H1 (cell line): ENCODE results near the gene ACAD11. TPM values are rescaled to one million over a fixed set of nuclear protein-coding genes. Genes with fewer than 3 reads are reported as not detected.

Source experiments
- CTCF ChIA-PET: fragments of 300-600 bp; sonication (Branson Sonifier 250); formaldehyde crosslinking; loops from one replicate; lab custom pipeline; 2021; ENCODE audit not compliant: partially characterized antibody; lab: Charles Lee
- POLR2A ChIA-PET: fragments of 300-600 bp; sonication (Branson Sonifier 250); formaldehyde crosslinking; loops from one replicate; lab custom pipeline; 2021; ENCODE audit warnings: inconsistent platforms; ENCODE audit not compliant: partially characterized antibody; lab: Charles Lee
- DNase-seq, 2 experiments: peaks; one replicate each; pipeline versions ENCODE4 v3.0.0 to v3.0.0-alpha.2; 2010 to 2022; ENCODE audit warnings: low spot score in 2 of 2, low read depth in 1 of 2, mixed read lengths in 1 of 2
- FAIRE-seq: peaks from 2 replicates; lab custom pipeline; 2011; peaks lifted over from hg19 to GRCh38; lab: Jason Lieb, UNC
- H2AFZ ChIP-seq: 2 replicates; pipeline ENCODE4 v1.8.1; 2012; ENCODE audit warnings: low read length, inconsistent platforms
- H2AK5ac ChIP-seq: 2 replicates; pipeline ENCODE4 v1.6.1; 2013; ENCODE audit warnings: low read depth, low read length
- H2BK120ac ChIP-seq: replicated peaks from 2 replicates; pipeline ENCODE3; 2013; ENCODE audit warnings: low read depth, low read length, inconsistent platforms
- H2BK12ac ChIP-seq: 2 replicates; pipeline ENCODE4 v1.6.1; 2013; ENCODE audit warnings: low read depth, low read length
- H2BK15ac ChIP-seq: 2 replicates; pipeline ENCODE4 v1.6.1; 2013; ENCODE audit warnings: low read length
- H2BK20ac ChIP-seq: 2 replicates; pipeline ENCODE4 v1.6.1; 2013; ENCODE audit warnings: low read length
- H2BK5ac ChIP-seq: 2 replicates; pipeline ENCODE4 v1.6.1; 2013; ENCODE audit warnings: low read depth, low read length
- H3K14ac ChIP-seq: 2 replicates; pipeline ENCODE4 v1.6.1; 2013; ENCODE audit warnings: inconsistent platforms; ENCODE audit not compliant: insufficient read length
- H3K18ac ChIP-seq: 2 replicates; pipeline ENCODE4 v1.6.1; 2013; ENCODE audit warnings: low read length; ENCODE audit errors: extremely low read depth
- H3K23ac ChIP-seq: 2 replicates; pipeline ENCODE4 v1.6.1; 2013; ENCODE audit warnings: inconsistent platforms; ENCODE audit not compliant: insufficient read length
- H3K23me2 ChIP-seq: 2 replicates; pipeline ENCODE4 v1.6.1; 2013; ENCODE audit warnings: low read depth, low read length
- H3K27ac ChIP-seq: 2 replicates; pipeline ENCODE4 v1.6.1; 2011; ENCODE audit warnings: low read depth, low read length, inconsistent platforms
- H3K27me3 ChIP-seq, 4 experiments: replicated peaks in 1 of 4; 1 replicate in 1 of 4; 2 replicates in 3 of 4; pipeline versions ENCODE4 v1.6.1 to v1.8.1; 2011 to 2013; ENCODE audit warnings: low read length in 3 of 4, mild to moderate bottlenecking in 3 of 4, inconsistent platforms in 2 of 4, mixed read lengths in 2 of 4, moderate library complexity in 1 of 4; ENCODE audit not compliant: control insufficient read depth in 3 of 4, insufficient read depth in 3 of 4; ENCODE audit errors: extremely low read depth in 1 of 4
- H3K36me3 ChIP-seq, 4 experiments: 2 replicates each; pipeline versions ENCODE4 v1.6.1 to v1.8.1; 2011 to 2013; ENCODE audit warnings: mild to moderate bottlenecking in 4 of 4, low read length in 3 of 4, moderate library complexity in 2 of 4, control low read depth in 1 of 4, inconsistent platforms in 1 of 4; ENCODE audit not compliant: insufficient read depth in 4 of 4, control insufficient read depth in 2 of 4
- H3K4ac ChIP-seq: replicated peaks from 2 replicates; pipeline ENCODE3; 2013; ENCODE audit warnings: low read length, low read depth, mixed read lengths, inconsistent platforms; ENCODE audit not compliant: insufficient read length
- H3K4me1 ChIP-seq, 4 experiments: replicated peaks in 1 of 4; 1 replicate in 1 of 4; 2 replicates in 3 of 4; pipeline versions ENCODE4 v1.6.1 to v1.8.1; 2011 to 2013; ENCODE audit warnings: low read length in 3 of 4, inconsistent platforms in 2 of 4, mixed read lengths in 1 of 4; ENCODE audit not compliant: insufficient read depth in 4 of 4, control insufficient read depth in 3 of 4
- H3K4me2 ChIP-seq, 2 experiments: 2 replicates each; pipeline versions ENCODE4 v1.6.1 to v1.8.1; 2011 to 2013; ENCODE audit warnings: low read depth in 2 of 2, low read length in 2 of 2, control low read depth in 1 of 2, inconsistent platforms in 1 of 2, mild to moderate bottlenecking in 1 of 2; ENCODE audit not compliant: insufficient read depth in 1 of 2
- H3K4me3 ChIP-seq, 4 experiments: fragments of 200-600, 300-600 bp in 1 of 4; sonication (generic), shearing (Covaris generic), sonication (Bioruptor Twin) in 1 of 4; 2 replicates each; pipeline versions ENCODE4 v1.5.1 to v1.8.1; 2011 to 2016; ENCODE audit warnings: low read length in 4 of 4, low read depth in 3 of 4, control low read depth in 2 of 4, inconsistent platforms in 2 of 4, mild to moderate bottlenecking in 2 of 4, mixed read lengths in 1 of 4, moderate library complexity in 1 of 4; ENCODE audit not compliant: insufficient read depth in 2 of 4; ENCODE audit errors: extremely low read depth in 1 of 4
- H3K56ac ChIP-seq: replicated peaks from 2 replicates; pipeline ENCODE3; 2013; ENCODE audit warnings: low read depth, mild to moderate bottlenecking, mixed read lengths, low read length, inconsistent platforms; ENCODE audit not compliant: insufficient read length
- H3K79me1 ChIP-seq: 2 replicates; pipeline ENCODE4 v1.6.1; 2013; ENCODE audit warnings: low read depth, low read length, control low read depth
- H3K79me2 ChIP-seq, 2 experiments: 2 replicates each; pipeline versions ENCODE4 v1.6.1 to v1.8.1; 2012 to 2013; ENCODE audit warnings: low read length in 2 of 2, mild to moderate bottlenecking in 2 of 2, inconsistent platforms in 1 of 2; ENCODE audit not compliant: insufficient read depth in 2 of 2, control insufficient read depth in 1 of 2
- H3K9ac ChIP-seq, 4 experiments: replicated peaks in 1 of 4; 1 replicate in 1 of 4; 2 replicates in 3 of 4; pipeline versions ENCODE4 v1.6.1 to v1.8.1; 2011 to 2013; ENCODE audit warnings: low read depth in 3 of 4, low read length in 3 of 4, control low read depth in 2 of 4, mild to moderate bottlenecking in 2 of 4, moderate library complexity in 2 of 4, inconsistent platforms in 1 of 4; ENCODE audit errors: extremely low read depth in 1 of 4
- H3K9me3 ChIP-seq, 2 experiments: 2 replicates each; pipeline versions ENCODE4 v1.6.1 to v1.8.1; 2012 to 2013; ENCODE audit warnings: mild to moderate bottlenecking in 2 of 2, moderate library complexity in 2 of 2, control low read depth in 1 of 2, inconsistent platforms in 1 of 2, low read depth in 1 of 2, low read length in 1 of 2, mixed read lengths in 1 of 2; ENCODE audit not compliant: insufficient read depth in 2 of 2
- H4K20me1 ChIP-seq, 2 experiments: replicated peaks in 1 of 2; 2 replicates each; pipeline versions ENCODE3 to v1.8.1; 2011 to 2013; ENCODE audit warnings: inconsistent platforms in 2 of 2, low read length in 2 of 2, mild to moderate bottlenecking in 1 of 2; ENCODE audit not compliant: insufficient read depth in 2 of 2, control insufficient read depth in 1 of 2
- H4K5ac ChIP-seq: 2 replicates; pipeline ENCODE4 v1.6.1; 2013; ENCODE audit warnings: low read length, low read depth, mixed read lengths, inconsistent platforms; ENCODE audit not compliant: insufficient read length
- H4K8ac ChIP-seq: 2 replicates; pipeline ENCODE4 v1.8.0; 2013; ENCODE audit warnings: mild to moderate bottlenecking, moderate library complexity, low read length, inconsistent platforms; ENCODE audit not compliant: insufficient read depth; ENCODE audit errors: extremely low read depth
- H4K91ac ChIP-seq: replicated peaks from 2 replicates; pipeline ENCODE3; 2013; ENCODE audit warnings: low read length, mixed read lengths, inconsistent platforms; ENCODE audit not compliant: insufficient read length
- CBX5 ChIP-seq: fragments of 300-800, 300-1000 bp; sonication (generic); IDR thresholded peaks from 2 replicates; pipeline ENCODE4 v1.7.1; 2016; ENCODE audit warnings: antibody characterized with exemption, low read length, low read depth
- CHD1 ChIP-seq: IDR thresholded peaks from 2 replicates; pipeline ENCODE4 v1.6.1; 2012; ENCODE audit warnings: low read depth, low read length, improper control_type of control experiment
- EGR1 ChIP-seq: IDR thresholded peaks from 2 replicates; pipeline ENCODE4 v1.6.1; 2011; ENCODE audit warnings: low read depth, low read length, borderline replicate concordance
- EZH2 ChIP-seq: fragments of 200-600 bp; sonication (generic); IDR thresholded peaks from 2 replicates; pipeline ENCODE4 v1.7.1; 2012; ENCODE audit warnings: low read depth, mild to moderate bottlenecking, moderate library complexity, low read length, inconsistent platforms; ENCODE audit not compliant: severe bottlenecking
- FOSL1 ChIP-seq: IDR thresholded peaks from 2 replicates; pipeline ENCODE4 v1.6.1; 2011; ENCODE audit warnings: mild to moderate bottlenecking, low read depth, low read length, moderate library complexity; ENCODE audit not compliant: insufficient read depth
- GABPA ChIP-seq: IDR thresholded peaks from 2 replicates; pipeline ENCODE4 v1.6.1; 2011; ENCODE audit warnings: mild to moderate bottlenecking, low read length, moderate library complexity, borderline replicate concordance; ENCODE audit not compliant: insufficient read depth
- GTF2F1 ChIP-seq: IDR thresholded peaks from 2 replicates; pipeline ENCODE4 v1.6.1; 2012; ENCODE audit warnings: low read depth, low read length, improper control_type of control experiment, borderline replicate concordance
- JUN ChIP-seq: IDR thresholded peaks from 2 replicates; pipeline ENCODE4 v1.6.1; 2011; ENCODE audit warnings: low read depth, mild to moderate bottlenecking, improper control_type of control experiment, low read length
- MAFK ChIP-seq: IDR thresholded peaks from 2 replicates; pipeline ENCODE4 v1.6.1; 2012; ENCODE audit warnings: low read depth, mild to moderate bottlenecking, improper control_type of control experiment, low read length
- POLR2A ChIP-seq, 2 experiments: IDR thresholded peaks; 1 replicate in 1 of 2; 2 replicates in 1 of 2; pipeline ENCODE4 v1.6.1; 2011; ENCODE audit warnings: low read depth in 2 of 2, low read length in 2 of 2, mild to moderate bottlenecking in 2 of 2; ENCODE audit errors: control extremely low read depth in 1 of 2
- RFX5 ChIP-seq: IDR thresholded peaks from 2 replicates; pipeline ENCODE4 v1.6.1; 2011; ENCODE audit warnings: low read depth, low read length, improper control_type of control experiment, borderline replicate concordance
- RNF2 ChIP-seq: fragments of 200-900, 300-1000 bp; sonication (generic); IDR thresholded peaks from 2 replicates; pipeline ENCODE4 v1.7.1; 2016; ENCODE audit warnings: borderline replicate concordance, low read depth, mild to moderate bottlenecking, antibody characterized with exemption, low read length; ENCODE audit not compliant: poor library complexity, severe bottlenecking; ENCODE audit errors: missing control alignments
- SIX5 ChIP-seq: IDR thresholded peaks from 2 replicates; pipeline ENCODE4 v1.6.1; 2011; ENCODE audit warnings: mild to moderate bottlenecking, low read depth, low read length
- SP2 ChIP-seq: IDR thresholded peaks from 2 replicates; pipeline ENCODE4 v1.6.1; 2012; ENCODE audit warnings: mild to moderate bottlenecking, low read length, inconsistent platforms
- SP4 ChIP-seq: IDR thresholded peaks from 2 replicates; pipeline ENCODE4 v1.6.1; 2012; ENCODE audit warnings: low read length, inconsistent platforms
- WGBS, 2 experiments: shearing (Covaris generic) in 1 of 2; methylation state at CpG; one replicate each; pipeline versions ENCODE4 v1.1.6 to v1.1.7; 2013 to 2015; ENCODE audit warnings: low lambda C conversion rate in 2 of 2, mixed read lengths in 2 of 2, inconsistent platforms in 1 of 2, low coverage in 1 of 2, missing lambda C conversion rate in 1 of 2; ENCODE audit not compliant: insufficient replicate concordance in 2 of 2, insufficient coverage in 1 of 2, insufficient read length in 1 of 2; ENCODE audit errors: extremely low coverage in 1 of 2, missing lambda C conversion rate in 1 of 2; 5-methylcytosine and 5-hydroxymethylcytosine counted together
- polyA plus RNA-seq, 7 experiments: library from polyadenylated mRNA; depleted of rRNA in 3 of 7; stranded (reverse) in 5 of 7; unstranded in 2 of 7; fragments of >200 nt in 5 of 7; fragments of 200-250 nt in 2 of 7; gene quantifications; 1 replicate in 5 of 7; 2 replicates in 1 of 7; 4 replicates in 1 of 7; pipeline versions ENCODE4 v1.2.1 to v1.2.3, GENCODE V29; 2011 to 2013; ENCODE audit warnings: missing spikeins in 2 of 7, mixed read lengths in 2 of 7
- total RNA-seq: library from RNA; stranded (reverse); fragmentation: NEBNext Ultra II Directional; extraction: Animal tissue kit (Norgen Biotek cat#: 25700); gene quantifications from 2 replicates; pipeline ENCODE4 v1.2.1, GENCODE V29; 2021
- TF ChIP-seq, protein P1 (sequence below): IDR thresholded peaks from 2 replicates; pipeline ENCODE4 v1.6.1; 2012; ENCODE audit warnings: inconsistent platforms

The ACAD11 gene
- total and polyA plus RNA-seq, 2 of the 8 experiments (the other 6 are each of a cell fraction or from before 2014, with no cell fraction given), result 5.5 to 11.0 TPM

DNA sequence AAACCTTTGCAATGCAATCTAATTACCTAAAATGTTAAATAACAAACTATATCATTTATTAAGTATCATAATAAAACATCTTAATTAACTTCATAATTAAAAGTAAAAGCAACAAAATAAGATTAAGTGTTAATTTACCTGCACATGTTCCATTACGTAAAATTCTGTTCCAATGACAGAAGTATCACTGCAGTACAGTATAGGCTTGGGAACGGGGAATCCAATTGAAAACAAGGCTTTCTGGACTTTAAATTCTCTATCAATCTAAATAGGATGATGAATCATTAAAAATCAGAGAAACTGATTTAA, 17.1 kb downstream of the ACAD11 start:
- Histone ChIP-seq H3K4ac (no peak overlapping the region), H4K8ac (no peak overlapping the region), H3K23me2 (no peaks in the 10 kb centered on the region), H2BK20ac (no peak overlapping the region), H3K18ac (no peak overlapping the region), H3K56ac (no peak overlapping the region), H3K4me1 (no peaks in the 10 kb centered on the region), H3K79me1 (no peaks in the 10 kb centered on the region), H3K27me3 (no peaks in the 10 kb centered on the region), H3K36me3 (peaks cover 0 to 5% (median 1%) of the 10 kb centered on the region in 4 experiments; a peak in 1 of 8 replicates), H3K14ac (no peak overlapping the region), H2BK15ac (no peak overlapping the region), H3K79me2 (no peaks in the 10 kb centered on the region), H4K5ac (no peak overlapping the region), H2BK120ac (no peak overlapping the region), H2AFZ (no peak overlapping the region), H3K4me2 (no peak overlapping the region), H3K23ac (no peak overlapping the region), H3K4me3 (no peak overlapping the region), H4K91ac (no peak overlapping the region), H3K9ac (no peak overlapping the region), H3K27ac (no peak overlapping the region), H2BK12ac (no peak overlapping the region), H3K9me3 (no peaks in the 10 kb centered on the region), H2AK5ac (no peak overlapping the region), H2BK5ac (no peak overlapping the region), H4K20me1 (no peaks in the 10 kb centered on the region)
- FAIRE-seq (no peak), DNase-seq (no peak)
- CTCF ChIA-PET, result interaction anchor here (0.7 to 6.7 kb wide), 26 partner anchors 11 to 140 kb away, joined by 3 to 163 read pairs (median 4); partner anchors contain the start of gene ACAD11
- WGBS, 2 experiments, result 68% methylated on average over 2 of the region's 2 CpGs; no CpG with 5 or more reads in 1 of the 2 experiments
- POLR2A ChIA-PET, result no interaction called here
- no peak for TF ChIP-seq SP2
- TF ChIP-seq GABPA, result no peak
- no peak for TF ChIP-seq MAFK
- TF ChIP-seq CBX5, result no peak
- no peak for TF ChIP-seq POLR2A (IDR thresholded peaks at IDR 0.05; ENCODE audit: control extremely low read depth in 1 of 2, low read depth in 2 of 2, low read length in 2 of 2)
- TF ChIP-seq FOSL1, result no peak
- TF ChIP-seq RNF2, result no peak
- TF ChIP-seq SP4, result no peak
- no peak for TF ChIP-seq SIX5
- TF ChIP-seq RFX5, result no peak
- TF ChIP-seq EZH2, result no peak
- TF ChIP-seq JUN, result no peak
- no peak for TF ChIP-seq EGR1
- no peak for TF ChIP-seq CHD1
- TF ChIP-seq GTF2F1, result no peak
- TF ChIP-seq, protein P1, sequence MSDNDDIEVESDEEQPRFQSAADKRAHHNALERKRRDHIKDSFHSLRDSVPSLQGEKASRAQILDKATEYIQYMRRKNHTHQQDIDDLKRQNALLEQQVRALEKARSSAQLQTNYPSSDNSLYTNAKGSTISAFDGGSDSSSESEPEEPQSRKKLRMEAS, result no peak
